Parathyroid adenoma (tissue), 2 donors: ENCODE results near the gene ICAM2.
"Not testable (repeated sequence)": the region's sequence is repeated elsewhere in the genome, so short reads cannot be mapped to it uniquely, and the experiment has no call there.

Experiments used
- H2AFZ ChIP-seq: fragments of 300-600 bp; sonication (generic); one replicate; pipeline ENCODE4 v1.7.0; 2017; ENCODE audit warnings: antibody characterized with exemption, mild to moderate bottlenecking
- H3K27ac ChIP-seq: fragments of 300-600 bp; sonication (generic); one replicate; pipeline ENCODE4 v1.7.0; 2017
- H3K27me3 ChIP-seq: fragments of 300-600 bp; sonication (generic); one replicate; pipeline ENCODE4 v1.7.0; 2017; ENCODE audit warnings: low read length; ENCODE audit not compliant: control insufficient read depth, insufficient read depth
- H3K36me3 ChIP-seq: fragments of 300-600 bp; sonication (generic); one replicate; pipeline ENCODE4 v1.7.0; 2017; ENCODE audit warnings: low read length; ENCODE audit not compliant: control insufficient read depth, insufficient read depth
- H3K4me1 ChIP-seq: fragments of 300-600 bp; sonication (generic); one replicate; pipeline ENCODE4 v1.7.0; 2017; ENCODE audit warnings: control low read depth
- H3K4me2 ChIP-seq: fragments of 300-600 bp; sonication (generic); one replicate; pipeline ENCODE4 v1.7.0; 2017; ENCODE audit warnings: low read length
- H3K4me3 ChIP-seq: fragments of 300-600 bp; sonication (generic); one replicate; pipeline ENCODE4 v1.7.0; 2017; ENCODE audit warnings: low read depth, low read length
- H3K79me2 ChIP-seq: fragments of 300-600 bp; sonication (generic); one replicate; pipeline ENCODE4 v1.7.0; 2017; ENCODE audit warnings: control low read depth
- H3K9ac ChIP-seq: fragments of 300-600 bp; sonication (generic); one replicate; pipeline ENCODE4 v1.7.0; 2017; ENCODE audit warnings: mild to moderate bottlenecking
- H3K9me3 ChIP-seq: fragments of 300-600 bp; sonication (generic); one replicate; pipeline ENCODE4 v1.7.0; 2017; ENCODE audit warnings: low read length; ENCODE audit not compliant: control insufficient read depth
- TF ChIP-seq, protein P1 (sequence below): fragments of 300-600 bp; sonication (generic); IDR thresholded peaks from one replicate; pipeline ENCODE4 v1.7.0; 2017; ENCODE audit warnings: antibody characterized with exemption, mild to moderate bottlenecking
- donor health status: primary hyperparathyroidism.

Gene ICAM2

DNA sequence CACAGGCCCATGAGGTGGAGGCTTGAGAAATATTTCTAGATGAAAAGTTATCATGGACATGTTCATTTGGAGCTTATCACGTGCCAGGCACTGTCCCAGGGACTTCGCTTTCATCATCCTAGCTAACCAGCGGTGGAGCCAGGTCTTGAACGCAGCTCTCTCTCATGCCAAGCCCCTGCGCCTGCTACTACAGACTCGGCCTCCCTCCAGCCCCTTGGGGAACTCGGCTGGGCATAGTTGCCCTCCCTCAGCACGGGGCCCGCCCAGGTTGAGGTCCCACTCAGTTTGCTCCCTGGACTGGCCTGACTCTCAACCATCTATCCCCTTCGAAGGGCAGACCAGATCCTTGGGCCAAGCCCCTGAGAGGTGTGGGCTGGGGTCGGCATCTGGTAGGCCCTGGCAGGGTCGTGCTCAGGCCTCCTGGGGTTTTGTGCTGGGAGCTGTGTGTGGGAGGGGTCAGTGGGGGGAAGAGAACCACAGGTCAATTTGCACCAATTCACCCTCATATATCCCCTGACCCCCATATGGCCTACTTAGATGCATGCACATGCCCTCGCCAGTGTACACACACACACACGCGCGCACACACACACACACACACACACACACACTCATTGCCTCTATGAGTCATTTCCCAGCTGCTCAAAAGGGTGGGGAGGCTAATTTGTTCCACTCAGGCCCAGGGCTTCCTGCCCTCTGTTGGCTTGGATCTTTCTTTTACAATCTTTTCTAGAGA is 35.6 kb downstream of the ICAM2 start:
- Histone ChIP-seq H3K4me2 (no peak overlapping the region), H3K9me3 (no peaks in the 10 kb centered on the region), H3K27me3 (no peaks in the 10 kb centered on the region), H2AFZ (no peak overlapping the region), H3K27ac (peak overlapping the region; percentile 53), H3K79me2 (no peaks in the 10 kb centered on the region), H3K36me3 (no peaks in the 10 kb centered on the region), H3K9ac (no peak overlapping the region), H3K4me3 (no peak overlapping the region), H3K4me1 (peaks cover 11% of the 10 kb centered on the region)
- TF ChIP-seq, protein P1, sequence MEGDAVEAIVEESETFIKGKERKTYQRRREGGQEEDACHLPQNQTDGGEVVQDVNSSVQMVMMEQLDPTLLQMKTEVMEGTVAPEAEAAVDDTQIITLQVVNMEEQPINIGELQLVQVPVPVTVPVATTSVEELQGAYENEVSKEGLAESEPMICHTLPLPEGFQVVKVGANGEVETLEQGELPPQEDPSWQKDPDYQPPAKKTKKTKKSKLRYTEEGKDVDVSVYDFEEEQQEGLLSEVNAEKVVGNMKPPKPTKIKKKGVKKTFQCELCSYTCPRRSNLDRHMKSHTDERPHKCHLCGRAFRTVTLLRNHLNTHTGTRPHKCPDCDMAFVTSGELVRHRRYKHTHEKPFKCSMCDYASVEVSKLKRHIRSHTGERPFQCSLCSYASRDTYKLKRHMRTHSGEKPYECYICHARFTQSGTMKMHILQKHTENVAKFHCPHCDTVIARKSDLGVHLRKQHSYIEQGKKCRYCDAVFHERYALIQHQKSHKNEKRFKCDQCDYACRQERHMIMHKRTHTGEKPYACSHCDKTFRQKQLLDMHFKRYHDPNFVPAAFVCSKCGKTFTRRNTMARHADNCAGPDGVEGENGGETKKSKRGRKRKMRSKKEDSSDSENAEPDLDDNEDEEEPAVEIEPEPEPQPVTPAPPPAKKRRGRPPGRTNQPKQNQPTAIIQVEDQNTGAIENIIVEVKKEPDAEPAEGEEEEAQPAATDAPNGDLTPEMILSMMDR, result no peak

DNA sequence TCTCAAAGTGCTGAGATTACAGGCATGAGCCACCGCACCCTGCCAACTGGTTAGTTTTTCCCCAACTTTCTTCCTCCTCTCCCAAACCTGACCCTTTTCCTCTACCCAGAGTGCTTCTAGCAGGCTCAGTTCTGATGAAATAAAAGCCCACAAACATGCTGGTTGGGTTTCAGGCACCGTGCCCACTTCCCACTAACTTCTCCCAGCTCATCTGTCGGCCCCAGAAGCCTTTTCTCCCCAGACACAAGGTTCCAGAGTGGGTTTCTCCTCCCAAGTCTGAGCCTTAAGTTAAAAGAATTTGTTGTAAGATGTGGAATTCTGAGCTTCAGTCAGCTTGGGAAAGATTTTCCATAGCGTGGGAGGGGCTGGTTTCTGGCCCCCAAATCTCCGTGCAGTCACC is 36.2 kb downstream of the ICAM2 start:
- Histone ChIP-seq H3K9ac (no peak overlapping the region), H3K27me3 (no peaks in the 10 kb centered on the region), H3K27ac (peak overlapping the region; percentile 53), H3K79me2 (no peaks in the 10 kb centered on the region), H3K4me2 (no peak overlapping the region), H3K36me3 (no peaks in the 10 kb centered on the region), H3K9me3 (no peaks in the 10 kb centered on the region), H3K4me3 (no peak overlapping the region), H3K4me1 (peaks cover 11% of the 10 kb centered on the region), H2AFZ (no peak overlapping the region)
- TF ChIP-seq, protein P1, result no peak

GRCh38 chr17:63983320-63983719 is 37.1 kb downstream of the ICAM2 start:
- Histone ChIP-seq H3K9ac (no peak overlapping the region), H3K4me3 (no peak overlapping the region), H3K27ac (no peak overlapping the region), H3K9me3 (no peaks in the 10 kb centered on the region), H3K4me2 (no peak overlapping the region), H3K27me3 (no peaks in the 10 kb centered on the region), H3K4me1 (peaks cover 11% of the 10 kb centered on the region), H2AFZ (no peak overlapping the region), H3K79me2 (no peaks in the 10 kb centered on the region), H3K36me3 (no peaks in the 10 kb centered on the region)
- TF ChIP-seq, protein P1, result no peak

DNA sequence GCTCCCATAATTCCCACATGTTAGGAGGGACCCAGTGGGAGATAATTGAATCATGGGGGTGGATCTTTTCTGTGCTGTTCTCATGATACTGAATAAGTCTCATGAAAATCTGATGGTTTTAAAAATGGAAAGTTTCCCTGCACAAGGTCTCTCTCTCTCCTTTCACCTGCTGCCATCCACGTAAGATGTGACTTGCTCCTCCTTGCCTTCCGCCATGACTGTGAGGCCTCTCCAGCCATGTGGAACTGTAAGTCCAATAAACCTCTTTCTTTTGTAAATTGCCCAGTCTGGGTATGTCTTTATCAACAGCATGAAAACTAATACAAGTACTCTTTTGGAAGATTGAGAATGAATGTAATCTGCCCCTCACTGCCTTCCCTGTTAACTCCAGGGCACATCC is 37.8 kb downstream of the ICAM2 start:
- not testable (repeated sequence) for H3K27me3 ChIP-seq, H3K9me3 ChIP-seq, H3K9ac ChIP-seq, H2AFZ ChIP-seq, H3K4me2 ChIP-seq, H3K27ac ChIP-seq, H3K36me3 ChIP-seq, H3K4me3 ChIP-seq, H3K79me2 ChIP-seq
- peaks cover 11% of the 10 kb centered on the region for H3K4me1 ChIP-seq

GRCh38 chr17:63978272-63979200 is 41.9 kb downstream of the ICAM2 start:
- Histone ChIP-seq H2AFZ (no peak overlapping the region), H3K4me2 (no peak overlapping the region), H3K4me3 (no peak overlapping the region), H3K36me3 (no peaks in the 10 kb centered on the region), H3K9ac (no peak overlapping the region), H3K27me3 (no peaks in the 10 kb centered on the region), H3K79me2 (no peaks in the 10 kb centered on the region), H3K4me1 (peaks cover 3% of the 10 kb centered on the region), H3K27ac (no peak overlapping the region), H3K9me3 (no peaks in the 10 kb centered on the region)
- TF ChIP-seq, protein P1, result no peak
